ENCODE results near the gene EIF4A2. TPM values are rescaled to one million over a fixed set of nuclear protein-coding genes. Genes with fewer than 3 reads are reported as not detected.

Gene EIF4A2
- 1,000 to 10,000 TPM in 1 of 3 donors, 100 to 1,000 TPM in 2; 981 to 1,043 (median 986) TPM for polyA plus RNA-seq (ENCODE audit: insufficient read length in 3 of 3)

DNA sequence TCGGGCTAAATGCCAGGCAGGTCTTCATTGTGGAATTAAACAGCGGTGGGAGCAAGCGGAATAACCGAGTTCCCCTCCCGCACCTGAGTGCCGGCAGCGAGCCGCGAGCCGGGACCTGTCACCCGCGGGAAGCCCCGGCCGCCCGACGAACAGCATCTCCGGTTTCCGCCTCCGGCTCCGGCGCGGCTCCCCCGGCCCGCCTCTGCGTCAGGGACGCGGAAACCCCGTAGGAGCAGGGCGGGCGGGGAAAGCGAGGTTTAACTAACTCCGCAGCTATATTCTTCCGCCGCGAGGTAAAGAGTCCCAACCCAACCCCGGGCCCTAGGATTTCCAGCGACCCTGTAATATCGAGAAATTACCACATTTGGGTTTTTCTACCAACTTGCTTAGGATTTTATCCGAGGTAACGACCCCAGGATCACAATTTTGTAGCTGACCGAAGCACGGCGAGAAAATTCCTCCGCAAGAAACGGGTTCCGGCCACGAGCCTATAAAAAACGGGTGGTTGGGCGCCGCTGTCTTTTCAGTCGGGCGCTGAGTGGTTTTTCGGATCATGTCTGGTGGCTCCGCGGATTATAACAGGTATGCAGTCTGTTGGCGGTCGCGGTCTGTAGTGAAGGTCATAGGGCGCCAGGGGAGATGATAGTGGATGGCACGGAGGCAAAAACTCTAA lies at the start of gene EIF4A2:
TSS of gene EIF4A2 (plus strand) at position 520 of the 673 bp plus-strand sequence. CDS start at position 554, 34 bp downstream.
- peak; percentile 85 to 93 (median 92) for DNase-seq (ENCODE audit: low read depth in 3 of 3, low spot score in 2 of 3)

- DNase-seq (ENCODE audit: low read depth in 3 of 3, low spot score in 2 of 3): no peak
Measured at GRCh38 chr3:186742618-186743380, 40.6 kb upstream of the EIF4A2 start.

GRCh38 chr3:186743666-186744065 lies 39.7 kb upstream of the EIF4A2 start:
- DNase-seq (ENCODE audit: low read depth in 3 of 3, low spot score in 2 of 3): no peak

DNA sequence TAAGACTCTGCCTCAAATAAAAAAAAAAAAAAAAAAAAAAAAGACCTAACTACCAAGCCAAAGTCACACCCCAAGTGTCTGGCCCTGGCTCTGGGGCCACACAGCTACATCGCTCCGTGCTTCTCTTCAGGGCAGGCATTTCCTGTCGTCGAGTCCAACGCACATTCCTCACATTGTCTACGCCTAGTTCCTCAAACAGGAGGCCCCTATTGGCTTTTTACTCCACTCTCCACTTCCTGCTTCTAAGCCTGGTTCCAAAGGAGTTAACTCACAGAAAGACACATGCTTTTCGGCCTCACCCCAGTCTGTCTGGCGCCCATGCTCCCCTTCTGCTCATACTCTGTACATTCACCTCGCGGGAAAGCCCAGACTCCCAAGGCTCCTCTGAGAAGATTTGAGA lies 37.4 kb upstream of the EIF4A2 start:
- peak in 1 of 3 donors; percentile 12 for DNase-seq (ENCODE audit: low read depth in 3 of 3, low spot score in 2 of 3)

GRCh38 chr3:186750316-186750715 lies 33.1 kb upstream of the EIF4A2 start:
- DNase-seq (ENCODE audit: low read depth in 3 of 3, low spot score in 2 of 3): no peak

GRCh38 chr3:186751480-186751879 lies 31.9 kb upstream of the EIF4A2 start:
- DNase-seq (ENCODE audit: low read depth in 3 of 3, low spot score in 2 of 3): no peak

- no peak for DNase-seq (ENCODE audit: low read depth in 3 of 3, low spot score in 2 of 3)
Measured at GRCh38 chr3:186754006-186754405, 29.4 kb upstream of the EIF4A2 start.

GRCh38 chr3:186754871-186755270 lies 28.5 kb upstream of the EIF4A2 start:
- no peak for DNase-seq (ENCODE audit: low read depth in 3 of 3, low spot score in 2 of 3)

DNA sequence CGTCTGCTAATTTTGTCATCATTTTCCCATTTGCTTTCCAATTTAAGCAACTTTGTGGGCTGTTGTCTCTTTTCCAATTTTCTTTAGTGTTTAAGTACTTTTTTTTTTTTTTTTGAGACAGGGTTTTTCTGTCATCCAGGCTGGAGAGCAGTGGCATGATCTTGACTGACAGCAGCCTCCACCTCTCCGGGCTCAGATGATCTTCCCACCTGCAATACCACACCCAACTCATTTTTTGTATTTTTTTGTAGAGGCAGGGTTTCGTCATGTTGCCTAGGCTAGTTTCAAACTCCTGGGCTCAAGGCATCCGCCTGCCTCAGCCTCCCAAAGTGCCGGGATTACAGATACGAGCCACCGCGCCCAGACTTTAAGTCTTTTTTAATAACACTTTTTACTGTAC lies 26.2 kb upstream of the EIF4A2 start:
- DNase-seq (ENCODE audit: low read depth in 3 of 3, low spot score in 2 of 3): no peak

DNA sequence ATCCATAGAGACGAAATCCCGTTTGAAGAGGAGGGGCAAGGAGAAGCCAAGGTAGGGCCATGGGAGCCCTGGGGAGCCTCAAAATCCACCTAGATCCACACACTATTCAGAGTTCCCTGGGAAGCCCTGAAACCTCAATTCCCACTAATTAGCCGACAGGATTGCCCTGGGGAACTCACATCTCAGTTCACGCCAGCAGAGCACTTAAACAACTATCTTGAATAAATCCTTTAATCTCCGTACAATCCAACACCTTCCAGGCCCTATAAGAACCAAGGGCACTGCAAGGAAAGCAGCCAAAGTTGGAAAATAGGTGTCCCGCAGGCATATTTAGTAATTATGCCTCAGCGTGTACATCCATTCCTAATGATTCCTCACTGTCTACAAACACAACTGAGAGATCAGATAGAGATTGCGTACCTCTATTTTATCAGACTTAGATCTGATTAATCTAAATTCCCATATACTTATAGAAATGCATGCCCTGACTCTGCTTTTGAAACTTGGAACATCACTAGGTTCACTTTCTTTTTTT lies 25.6 kb upstream of the EIF4A2 start:
- no peak for DNase-seq (ENCODE audit: low read depth in 3 of 3, low spot score in 2 of 3)

DNA sequence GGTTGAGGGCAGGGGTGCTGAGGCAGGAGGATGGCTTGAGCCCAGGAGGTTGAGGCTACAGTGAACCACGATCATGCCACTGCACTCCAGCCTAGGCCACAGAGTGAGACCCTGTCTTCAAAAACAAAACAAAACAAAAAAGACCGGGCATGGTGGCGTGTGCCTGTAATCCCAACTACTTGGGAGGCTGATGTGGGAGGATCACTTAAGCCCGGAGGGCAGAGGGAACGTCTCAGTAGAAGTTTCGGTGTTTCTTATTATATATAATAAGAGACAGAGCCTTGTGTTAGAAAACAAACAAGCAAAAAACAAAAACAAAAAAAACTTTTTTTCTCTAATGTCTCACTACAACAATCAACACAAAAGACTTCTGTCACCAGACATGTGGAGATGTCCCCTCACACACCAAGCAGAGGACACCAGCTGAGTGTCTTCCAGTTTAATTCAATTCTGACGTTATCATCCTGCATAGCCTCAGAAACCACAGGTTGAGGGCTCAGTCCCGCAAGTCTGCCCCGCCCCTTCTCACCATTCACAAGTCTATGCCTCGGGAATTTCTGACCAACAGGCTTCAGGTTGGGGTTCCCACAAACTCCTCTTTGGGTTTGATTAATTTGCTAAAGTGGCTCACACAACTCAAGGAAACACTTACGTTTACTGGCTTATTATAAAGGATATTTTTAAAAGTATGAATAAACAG lies 24.0 kb upstream of the EIF4A2 start:
- DNase-seq (ENCODE audit: low read depth in 3 of 3, low spot score in 2 of 3): no peak

DNA sequence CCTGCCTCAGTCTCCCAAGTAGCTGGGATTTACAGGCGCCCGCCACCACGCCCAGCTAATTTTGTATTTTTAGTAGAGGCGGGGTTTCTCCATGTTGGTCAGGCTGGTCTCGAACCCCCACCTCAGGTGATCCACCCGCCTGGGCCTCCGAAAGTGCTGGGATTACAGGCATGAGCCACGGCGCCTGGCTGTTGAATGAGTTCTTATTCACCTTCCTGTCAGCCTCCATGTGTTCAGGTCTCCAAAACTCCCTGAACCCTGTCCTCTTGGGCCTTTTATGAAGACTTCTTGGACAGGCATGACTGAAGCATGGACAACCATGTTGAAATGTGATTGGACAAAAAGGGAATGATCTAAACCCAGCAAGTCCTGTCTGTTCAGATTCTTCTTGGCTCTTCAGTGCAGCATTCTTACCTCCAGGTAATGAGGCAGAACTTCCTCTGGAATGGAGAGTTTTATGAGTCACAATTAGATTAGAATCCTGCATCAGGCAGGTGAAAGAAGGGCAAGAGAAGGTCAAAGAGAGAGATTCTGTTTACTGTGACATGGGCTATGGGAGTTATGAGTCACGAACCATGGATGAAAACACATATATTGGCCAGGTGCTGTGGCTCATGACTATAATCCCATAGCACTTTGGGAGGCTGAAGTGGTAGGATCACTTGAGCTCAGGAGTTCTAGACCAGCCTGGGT lies 23.1 kb upstream of the EIF4A2 start:
- no peak for DNase-seq (ENCODE audit: low read depth in 3 of 3, low spot score in 2 of 3)

DNA sequence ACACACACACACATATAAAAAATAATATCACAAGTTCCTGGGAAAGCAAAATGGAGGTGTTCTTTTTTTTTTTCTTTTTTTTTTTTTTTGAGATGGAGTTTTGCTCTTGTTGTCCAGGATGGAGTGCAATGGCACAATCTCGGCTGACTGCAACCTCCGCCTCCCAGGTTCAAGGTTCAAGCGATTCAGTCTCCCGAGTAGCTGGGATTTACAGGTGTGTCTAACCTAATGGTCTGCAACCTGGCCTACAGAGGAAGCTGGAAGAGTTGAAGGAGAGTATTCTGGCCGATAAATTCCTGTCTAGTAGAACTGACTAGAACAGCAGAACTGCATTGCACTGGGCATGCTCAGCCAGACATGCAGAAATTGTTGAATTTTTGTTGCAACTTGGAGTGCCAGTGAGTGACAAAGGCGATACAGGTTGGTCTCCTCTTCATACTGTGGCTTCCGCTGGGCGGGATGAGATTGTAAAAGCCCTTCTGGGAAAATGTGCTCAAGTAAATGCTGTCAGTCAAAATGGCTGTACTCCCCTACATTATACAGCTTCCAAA lies 22.4 kb upstream of the EIF4A2 start:
- no peak for DNase-seq (ENCODE audit: low read depth in 3 of 3, low spot score in 2 of 3)

DNA sequence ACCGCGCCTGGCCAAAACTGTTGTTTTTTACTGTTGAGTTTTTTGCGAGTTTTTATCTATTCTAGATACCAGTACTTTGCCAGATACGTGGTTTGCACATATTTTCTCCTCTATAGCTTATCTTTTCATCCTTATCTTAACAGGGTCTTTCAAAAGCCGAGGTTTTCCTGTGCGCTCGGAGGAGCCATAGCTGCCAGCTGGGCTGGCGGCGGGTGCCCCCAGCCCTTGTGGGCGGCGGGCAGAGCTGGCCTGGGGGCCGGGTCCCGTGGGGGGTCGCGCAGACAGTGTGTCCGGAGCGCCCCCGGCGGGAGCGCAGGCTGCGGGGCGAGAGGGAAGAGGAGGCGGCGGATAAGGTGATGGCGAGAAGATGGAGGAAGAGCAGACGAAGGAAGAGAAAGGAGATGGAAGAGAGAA lies 11.1 kb upstream of the EIF4A2 start:
- DNase-seq (ENCODE audit: low read depth in 3 of 3, low spot score in 2 of 3): no peak

GRCh38 chr3:186772701-186773417 lies 10.5 kb upstream of the EIF4A2 start:
- peak in 1 of 3 donors; percentile 6 for DNase-seq (ENCODE audit: low read depth in 3 of 3, low spot score in 2 of 3)

DNA sequence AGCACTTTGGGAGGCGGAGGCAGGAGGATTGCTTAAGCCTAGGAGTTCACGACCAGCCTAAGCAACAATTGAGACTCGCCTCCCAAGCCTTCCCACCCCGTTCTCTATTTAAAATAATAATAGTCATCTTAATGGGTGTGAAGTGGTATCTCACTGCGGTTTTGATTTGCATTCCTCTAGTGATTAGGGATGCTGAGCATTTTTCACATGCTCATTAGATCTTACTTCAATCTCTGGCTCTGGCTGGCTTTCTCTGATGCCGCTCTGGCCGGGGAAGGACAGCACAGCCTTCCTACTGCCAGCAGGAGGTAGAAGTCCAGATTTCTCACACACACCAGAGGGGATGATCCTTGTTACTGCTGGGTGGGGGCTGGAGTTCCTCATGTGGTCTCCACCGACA lies 7.4 kb upstream of the EIF4A2 start:
- DNase-seq (ENCODE audit: low read depth in 3 of 3, low spot score in 2 of 3): no peak

DNA sequence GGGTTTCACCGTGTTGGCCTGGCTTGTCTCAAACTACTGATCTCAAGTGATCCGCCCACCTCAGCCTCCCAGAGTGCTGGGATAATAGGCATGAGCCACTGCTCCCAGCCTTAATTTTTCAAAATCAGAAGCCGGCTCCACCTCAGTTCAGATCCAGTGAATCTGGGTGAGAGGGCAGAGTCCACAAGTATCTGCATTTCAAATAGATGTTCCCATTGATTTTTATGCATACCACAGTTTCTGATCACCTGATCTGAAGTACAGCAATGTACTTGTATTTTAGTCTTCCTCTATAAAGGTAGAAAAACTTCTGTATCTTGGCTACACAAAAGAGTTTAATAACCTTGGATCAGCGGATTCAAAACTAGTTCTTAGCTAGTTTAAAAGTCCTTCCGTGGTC lies 4.2 kb upstream of the EIF4A2 start:
- DNase-seq (ENCODE audit: low read depth in 3 of 3, low spot score in 2 of 3): no peak

DNA sequence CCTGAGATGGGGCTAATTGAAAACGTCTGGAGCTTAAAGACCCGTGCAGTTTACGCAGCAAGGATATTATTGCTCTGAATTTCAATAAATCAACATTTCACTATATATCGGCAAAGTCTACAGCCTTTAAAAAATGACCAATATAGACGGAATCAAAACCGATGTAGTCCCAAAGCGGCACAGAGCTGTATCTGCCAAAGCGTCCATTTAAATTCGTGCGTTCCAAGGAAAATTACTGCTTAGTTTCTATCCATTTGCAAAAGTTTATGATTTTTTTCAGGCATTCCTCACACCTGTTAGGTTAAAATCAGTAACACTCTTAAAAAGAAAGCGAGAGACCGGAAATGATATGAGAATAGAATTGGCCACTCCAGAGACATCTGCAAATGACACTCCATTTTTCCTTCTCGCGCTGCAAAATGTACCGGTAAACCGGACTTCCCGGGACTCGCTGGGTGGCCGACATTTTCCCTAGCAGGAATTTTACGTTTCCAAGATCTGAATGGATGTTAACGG lies 777 bp upstream of the EIF4A2 start:
- no peak for DNase-seq (ENCODE audit: low read depth in 3 of 3, low spot score in 2 of 3)

DNA sequence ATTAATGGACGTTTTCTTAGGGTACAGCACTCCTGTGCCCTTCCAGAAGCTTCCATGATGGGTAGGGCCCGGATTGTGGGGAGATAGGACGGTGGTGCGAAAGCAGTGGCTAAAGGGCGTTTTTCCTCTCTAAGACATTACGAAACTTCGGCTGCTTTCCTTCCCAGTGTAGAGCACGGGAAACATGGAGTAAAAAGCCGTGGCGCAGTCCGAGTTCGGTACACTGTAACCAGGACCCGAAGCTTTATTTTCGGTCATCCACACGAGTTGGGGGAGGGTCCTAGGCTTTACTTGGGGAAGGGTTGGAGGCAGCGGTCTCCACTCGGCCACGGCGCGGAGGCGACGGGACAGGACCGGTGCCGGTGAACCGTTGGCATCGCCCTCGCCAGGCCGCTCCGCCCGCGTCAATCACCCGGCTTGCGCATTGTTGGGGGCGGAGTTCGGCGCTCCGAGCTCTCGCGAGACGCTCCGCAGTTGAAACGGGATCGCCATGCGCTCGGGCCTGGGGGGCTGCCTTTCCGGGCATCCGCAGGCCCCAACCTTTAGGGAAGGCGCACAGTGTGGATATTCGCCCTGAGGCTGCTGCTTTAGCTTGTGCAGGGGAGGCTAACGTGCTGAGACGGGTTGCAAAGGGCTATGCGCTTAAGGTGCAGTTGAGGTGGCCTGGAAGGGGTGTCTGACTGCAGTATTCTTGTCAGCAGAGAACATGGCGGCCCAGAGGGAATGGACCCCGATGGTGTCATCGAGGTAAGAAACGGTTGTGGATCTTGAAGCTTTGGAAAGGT lies 546 bp downstream of the EIF4A2 start:
- DNase-seq (ENCODE audit: low read depth in 3 of 3, low spot score in 2 of 3): peak; percentile 63 to 65 (median 63)
